Measurements from ENCODE around the gene SETD3.
"Not testable (repeated sequence)": the region's sequence is repeated elsewhere in the genome, so short reads cannot be mapped to it uniquely, and the experiment has no call there.

Gene SETD3

DNA sequence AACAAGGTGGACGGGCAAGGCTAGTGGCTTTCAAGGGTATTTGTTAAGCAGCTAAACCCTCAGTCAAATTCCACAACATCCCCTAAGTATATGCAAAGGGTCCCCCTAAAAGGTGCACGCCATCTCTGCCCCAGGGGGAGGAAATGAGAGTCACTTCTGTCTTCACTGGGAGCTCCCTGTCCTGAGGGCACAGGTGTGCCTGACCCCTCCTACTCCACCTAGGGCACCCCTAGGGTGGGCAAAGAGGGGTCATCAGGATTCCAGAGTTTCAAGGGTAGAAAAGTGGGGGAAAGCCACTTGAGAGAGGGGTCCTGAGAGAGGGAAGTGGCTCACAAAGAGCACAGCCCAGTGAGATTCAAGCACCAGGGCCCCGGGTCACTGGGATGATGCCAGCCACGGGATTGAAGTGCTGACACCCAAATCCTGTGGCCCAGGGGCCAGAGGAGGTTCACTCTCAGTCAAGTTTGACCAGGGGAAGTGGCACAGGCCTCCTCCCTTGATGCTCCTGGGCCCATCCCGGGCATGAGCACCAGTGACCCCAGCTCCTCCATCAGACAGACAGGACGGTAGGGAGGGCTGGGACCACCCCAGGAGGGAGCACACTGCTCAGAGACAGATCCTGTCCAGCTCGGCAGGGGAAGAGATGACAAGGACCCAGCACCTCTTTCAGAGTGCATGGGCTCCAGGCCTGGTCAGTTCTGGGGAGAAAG, 126.3 kb downstream of the SETD3 start:
- no peak for DNase-seq

GRCh38 chr14:99352688-99353280, 127.9 kb downstream of the SETD3 start:
- no peak for DNase-seq

DNA sequence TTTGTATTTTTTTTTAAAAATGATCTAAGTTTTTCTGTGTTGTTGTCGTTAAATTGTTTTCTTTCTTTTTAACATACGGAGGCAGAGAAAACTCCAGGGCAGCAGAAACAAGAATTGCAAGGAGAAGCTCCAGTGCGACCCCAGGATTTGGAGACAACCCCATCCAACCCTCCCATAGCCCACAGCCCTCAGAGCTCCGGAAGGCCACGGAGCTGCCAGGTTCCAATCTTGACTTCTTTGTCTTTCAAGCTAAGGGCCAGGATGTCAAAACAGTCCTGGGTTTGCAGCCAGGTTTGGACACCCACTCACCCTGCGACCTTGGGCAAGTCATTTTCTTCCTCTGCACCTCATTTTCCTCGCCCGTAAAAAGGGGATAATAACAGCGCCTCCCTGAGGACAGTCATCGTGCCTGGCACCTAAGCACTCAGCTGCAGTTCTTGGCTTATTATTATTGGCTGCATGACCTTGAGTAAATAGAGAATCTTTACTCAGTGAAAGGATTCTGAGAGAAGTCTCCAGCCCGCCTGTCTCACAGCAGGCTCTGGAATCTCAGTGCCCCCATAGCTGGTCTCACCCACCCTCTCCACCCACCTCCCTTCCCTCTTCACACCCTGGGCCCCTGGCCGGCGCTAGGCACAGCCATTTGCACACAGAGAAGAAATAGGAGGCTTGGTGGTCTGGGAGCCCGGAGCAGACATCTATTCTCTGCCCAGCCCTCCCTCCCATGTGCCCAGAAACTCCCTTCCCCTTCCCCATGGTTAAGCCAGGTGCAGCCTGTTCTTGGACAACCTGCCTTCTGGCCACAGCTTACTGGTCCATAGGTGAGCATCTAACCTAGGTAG, 129.3 kb downstream of the SETD3 start:
- DNase-seq: no peak

DNA sequence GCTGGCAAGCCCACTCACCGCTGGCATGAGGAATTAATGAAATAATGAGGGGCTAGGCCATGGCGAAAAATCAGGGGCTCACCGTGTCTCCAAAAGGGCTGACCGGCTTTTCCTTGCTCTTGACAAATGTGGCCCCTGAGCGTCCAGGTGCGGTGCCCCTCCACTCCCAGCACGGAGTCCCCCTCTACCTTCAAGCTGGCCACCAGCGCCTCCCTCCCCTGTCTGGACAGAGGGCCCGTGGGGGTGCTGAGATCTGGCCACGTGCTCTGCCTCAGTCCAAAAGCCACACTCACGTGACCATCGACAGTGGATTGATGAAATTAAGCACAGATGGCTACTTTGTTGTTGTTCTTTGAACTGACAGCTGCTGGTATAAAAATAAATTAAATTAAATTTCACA, 129.9 kb downstream of the SETD3 start:
- no peak for DNase-seq

DNA sequence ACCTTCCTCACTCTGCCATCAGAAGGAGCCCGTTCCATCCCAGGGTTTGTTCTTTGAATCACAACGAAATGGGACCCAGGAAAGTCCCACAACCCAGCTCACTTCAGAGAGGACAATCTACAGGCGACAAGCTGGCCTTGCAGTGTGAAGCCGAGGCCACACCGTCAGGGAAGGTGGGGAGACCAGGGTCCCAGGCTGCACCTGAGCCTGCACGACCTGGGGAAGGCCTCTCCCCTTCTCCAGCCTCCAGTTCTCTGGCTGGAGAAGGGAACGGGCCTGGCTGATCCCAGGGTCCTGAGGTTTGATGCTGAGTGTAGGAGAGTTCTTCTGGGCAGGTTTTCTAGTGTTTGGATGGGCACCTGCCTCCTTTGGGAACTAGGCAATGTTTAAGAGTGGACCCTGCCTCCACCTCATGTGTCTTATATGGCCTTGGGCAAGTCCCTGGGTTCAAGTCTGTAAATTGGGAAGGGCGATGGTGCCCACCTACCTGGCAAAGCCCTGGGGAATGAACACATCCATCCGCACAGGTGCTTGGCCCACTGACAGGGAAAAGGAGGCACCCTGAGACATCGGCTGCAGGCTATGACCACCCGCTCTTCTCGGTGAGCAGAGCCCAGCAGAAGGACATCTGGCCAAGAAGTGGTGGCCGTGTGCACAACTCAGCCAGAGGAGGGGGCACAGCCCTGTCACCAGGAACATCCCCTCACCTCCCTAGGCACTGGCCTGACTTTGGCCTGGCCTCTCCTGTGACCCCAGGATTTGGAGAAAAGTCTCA, 130.8 kb downstream of the SETD3 start:
- no peak for DNase-seq

- no peak for DNase-seq
Measured at GRCh38 chr14:99348816-99349614, 131.6 kb downstream of the SETD3 start.

- not testable (repeated sequence) for DNase-seq
Measured at GRCh38 chr14:99348231-99348630, 132.4 kb downstream of the SETD3 start.

Measured in GDM1 (cell line).